Measurements from ENCODE around the gene TLX1. TPM values are rescaled to one million over a fixed set of nuclear protein-coding genes. Genes with fewer than 3 reads are reported as not detected.
"Not testable (repeated sequence)": the region's sequence is repeated elsewhere in the genome, so short reads cannot be mapped to it uniquely, and the experiment has no call there.

The TLX1 gene
- total and polyA plus RNA-seq, 2 experiments from 2014 or later, result 0.68 TPM; not detected in 1

- H3K27me3 ChIP-seq, result peaks cover 76% of the 10 kb centered on the region
- H3K79me2 ChIP-seq, result no peaks in the 10 kb centered on the region
- no peak for DNase-seq (ENCODE audit: low spot score)
- no peak overlapping the region for H2AFZ ChIP-seq
- H3K4me2 ChIP-seq, result no peak overlapping the region
- no peaks in the 10 kb centered on the region for H3K9me3 ChIP-seq (ENCODE audit: low read depth)
- no peak overlapping the region for H3K27ac ChIP-seq
- no peaks in the 10 kb centered on the region for H3K36me3 ChIP-seq (replicated peaks; ENCODE audit: insufficient read depth, low read depth)
- no peaks in the 10 kb centered on the region for H4K20me1 ChIP-seq (ENCODE audit: insufficient read depth, poor library complexity, severe bottlenecking)
- no peaks in the 10 kb centered on the region for H3K9me2 ChIP-seq (replicated peaks; ENCODE audit: insufficient read depth)
- WGBS (ENCODE audit: low lambda C conversion rate, missing lambda C conversion rate), result 79% methylated on average over 3 of the region's 3 CpGs
- TF ChIP-seq EZH2 (IDR thresholded peaks at IDR 0.05; ENCODE audit: borderline replicate concordance), result no peak
- TF ChIP-seq CTCF (IDR thresholded peaks at IDR 0.05; ENCODE audit: poor library complexity), result no peak
- no peak for TF ChIP-seq EZH2phosphoT487 (IDR thresholded peaks at IDR 0.05; ENCODE audit: low read depth, severe bottlenecking, unreplicated experiment)
- no peaks in the 10 kb centered on the region for H3K4me1 ChIP-seq (ENCODE audit: insufficient read depth)
- no peak overlapping the region for H3K4me3 ChIP-seq
Observed at GRCh38 chr10:101152316-101152715, 21.2 kb downstream of the TLX1 start.

- not testable (repeated sequence) for H3K4me2 ChIP-seq; H2AFZ ChIP-seq; H3K4me1 ChIP-seq (ENCODE audit: insufficient read depth); H3K9me3 ChIP-seq (ENCODE audit: low read depth); DNase-seq (ENCODE audit: low spot score); H3K27ac ChIP-seq; H3K9me2 ChIP-seq (replicated peaks; ENCODE audit: insufficient read depth); H3K79me2 ChIP-seq; H4K20me1 ChIP-seq (ENCODE audit: insufficient read depth, poor library complexity, severe bottlenecking); H3K36me3 ChIP-seq (replicated peaks; ENCODE audit: insufficient read depth, low read depth); H3K4me3 ChIP-seq
- peaks cover 63% of the 10 kb centered on the region for H3K27me3 ChIP-seq
- 89% methylated on average over 5 of the region's 5 CpGs for WGBS (ENCODE audit: low lambda C conversion rate, missing lambda C conversion rate)
Observed at GRCh38 chr10:101154506-101154905, 23.4 kb downstream of the TLX1 start.

GRCh38 chr10:101155896-101156295 is 24.8 kb downstream of the TLX1 start:
- H3K4me3 ChIP-seq, result no peak overlapping the region
- no peak overlapping the region for H2AFZ ChIP-seq
- TF ChIP-seq EZH2phosphoT487 (IDR thresholded peaks at IDR 0.05; ENCODE audit: low read depth, severe bottlenecking, unreplicated experiment), result no peak
- no peak for TF ChIP-seq EZH2 (IDR thresholded peaks at IDR 0.05; ENCODE audit: borderline replicate concordance)
- TF ChIP-seq CTCF (IDR thresholded peaks at IDR 0.05; ENCODE audit: poor library complexity), result no peak
- H3K79me2 ChIP-seq, result no peaks in the 10 kb centered on the region
- H3K4me2 ChIP-seq, result no peak overlapping the region
- H3K9me3 ChIP-seq (ENCODE audit: low read depth), result no peaks in the 10 kb centered on the region
- peaks cover 52% of the 10 kb centered on the region for H3K27me3 ChIP-seq
- H3K27ac ChIP-seq, result no peak overlapping the region
- WGBS (ENCODE audit: low lambda C conversion rate, missing lambda C conversion rate), result 62% methylated on average over 3 of the region's 3 CpGs
- no peaks in the 10 kb centered on the region for H3K9me2 ChIP-seq (replicated peaks; ENCODE audit: insufficient read depth)
- H4K20me1 ChIP-seq (ENCODE audit: insufficient read depth, poor library complexity, severe bottlenecking), result no peaks in the 10 kb centered on the region
- DNase-seq (ENCODE audit: low spot score), result no peak
- H3K36me3 ChIP-seq (replicated peaks; ENCODE audit: insufficient read depth, low read depth), result no peaks in the 10 kb centered on the region
- no peaks in the 10 kb centered on the region for H3K4me1 ChIP-seq (ENCODE audit: insufficient read depth)

DNA sequence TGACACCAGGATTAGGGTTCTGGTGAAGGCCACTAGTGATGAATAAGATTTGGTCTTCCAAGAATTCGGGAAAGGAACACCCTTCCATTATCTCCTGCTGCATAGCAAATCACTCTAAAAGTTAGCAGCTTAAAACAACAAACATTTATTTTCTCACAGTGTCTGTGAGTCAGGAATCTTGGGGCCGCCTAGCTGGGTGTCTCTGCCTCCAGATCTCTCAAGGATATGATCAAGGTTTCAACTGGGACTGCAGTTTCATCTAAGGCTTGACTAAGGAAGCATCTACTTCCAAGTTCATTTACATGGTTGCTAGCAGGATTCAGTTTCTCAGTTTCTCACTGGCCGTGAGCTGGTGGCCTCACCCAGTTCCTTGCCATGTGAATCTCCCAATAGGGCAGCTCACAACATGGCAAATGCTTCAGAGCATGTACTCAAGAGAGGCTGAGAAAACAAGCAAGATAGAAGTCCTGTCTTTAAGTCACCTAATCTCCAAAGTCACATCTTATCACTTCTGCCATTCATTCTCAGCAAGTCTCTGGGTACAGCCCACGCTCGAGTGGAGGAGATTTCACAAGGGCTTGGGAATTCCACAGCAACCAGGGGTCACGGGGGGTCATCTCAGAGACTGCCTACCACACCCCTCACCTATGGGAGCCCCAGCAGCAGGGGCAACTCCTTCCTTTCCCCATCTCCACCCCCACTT is 26.8 kb downstream of the TLX1 start:
- H3K4me1 ChIP-seq (ENCODE audit: insufficient read depth), result no peaks in the 10 kb centered on the region
- H3K27me3 ChIP-seq, result peaks cover 41% of the 10 kb centered on the region
- DNase-seq (ENCODE audit: low spot score), result no peak
- H3K4me2 ChIP-seq, result no peak overlapping the region
- no peak overlapping the region for H3K4me3 ChIP-seq
- H3K9me3 ChIP-seq (ENCODE audit: low read depth), result no peaks in the 10 kb centered on the region
- H3K9me2 ChIP-seq (replicated peaks; ENCODE audit: insufficient read depth), result no peaks in the 10 kb centered on the region
- H3K27ac ChIP-seq, result no peak overlapping the region
- no peaks in the 10 kb centered on the region for H4K20me1 ChIP-seq (ENCODE audit: insufficient read depth, poor library complexity, severe bottlenecking)
- H3K79me2 ChIP-seq, result no peaks in the 10 kb centered on the region
- TF ChIP-seq EZH2 (IDR thresholded peaks at IDR 0.05; ENCODE audit: borderline replicate concordance), result no peak
- no peak for TF ChIP-seq EZH2phosphoT487 (IDR thresholded peaks at IDR 0.05; ENCODE audit: low read depth, severe bottlenecking, unreplicated experiment)
- TF ChIP-seq CTCF (IDR thresholded peaks at IDR 0.05; ENCODE audit: poor library complexity), result no peak
- 35% methylated on average over 6 of the region's 6 CpGs for WGBS (ENCODE audit: low lambda C conversion rate, missing lambda C conversion rate)
- H2AFZ ChIP-seq, result no peak overlapping the region
- H3K36me3 ChIP-seq (replicated peaks; ENCODE audit: insufficient read depth, low read depth), result no peaks in the 10 kb centered on the region
